Endothelial cell of umbilical vein (primary cell): ENCODE measurements around the gene PLXNC1. TPM values are rescaled to one million over a fixed set of nuclear protein-coding genes. Genes with fewer than 3 reads are reported as not detected.

Experiments used
- BruUV-seq: library from RNA; stranded (reverse); fragments of 400-500 nt; replicated peaks from 2 replicates; lab custom pipeline; 2021; lab: Mats Ljungman, UMichigan
- CTCF ChIA-PET: fragments of 300-600, 350-600 bp; sonication (Branson Sonifier 250); formaldehyde crosslinking; loops from one replicate; lab custom pipeline; 2021; ENCODE audit warnings: antibody characterized with exemption, inconsistent platforms; lab: Charles Lee
- POLR2A ChIA-PET: fragments of 300-600, 350-600 bp; sonication (Branson Sonifier 250); formaldehyde crosslinking; loops from one replicate; lab custom pipeline; 2021; ENCODE audit warnings: antibody characterized with exemption, inconsistent platforms; lab: Charles Lee
- DNase-seq: peaks from one replicate; pipeline ENCODE4 v3.0.0-alpha.2; 2011; ENCODE audit warnings: low read depth, low spot score
- FAIRE-seq: peaks from 2 replicates; lab custom pipeline; 2011; peaks lifted over from hg19 to GRCh38; lab: Jason Lieb, UNC
- H2AFZ ChIP-seq: 2 replicates; pipeline ENCODE4 v1.6.0; 2012; ENCODE audit warnings: low read depth, low read length, control low read depth, inconsistent platforms
- H3K27ac ChIP-seq: 2 replicates; pipeline ENCODE4 v1.5.1; 2011; ENCODE audit warnings: low read depth, mild to moderate bottlenecking, control low read depth, low read length, moderate library complexity; ENCODE audit not compliant: insufficient read depth
- H3K27me3 ChIP-seq, 2 experiments: 2 replicates each; pipeline versions ENCODE4 v1.6.0 to v1.6.1; 2011; ENCODE audit warnings: low read length in 2 of 2, mixed read lengths in 1 of 2; ENCODE audit not compliant: control insufficient read depth in 2 of 2, insufficient read depth in 2 of 2
- H3K36me3 ChIP-seq, 2 experiments: 2 replicates in 1 of 2; 3 replicates in 1 of 2; pipeline ENCODE4 v1.5.1; 2011; ENCODE audit warnings: low read length in 2 of 2, mild to moderate bottlenecking in 1 of 2, moderate library complexity in 1 of 2; ENCODE audit not compliant: control insufficient read depth in 2 of 2, insufficient read depth in 2 of 2; ENCODE audit errors: extremely low read depth in 1 of 2
- H3K4me1 ChIP-seq: 3 replicates; pipeline ENCODE4 v1.5.1; 2011; ENCODE audit warnings: mild to moderate bottlenecking, low read length; ENCODE audit not compliant: control insufficient read depth, insufficient read depth; ENCODE audit errors: extremely low read depth
- H3K4me2 ChIP-seq: 2 replicates; pipeline ENCODE4 v1.6.1; 2011; ENCODE audit warnings: low read length, control low read depth, mixed read lengths; ENCODE audit not compliant: insufficient read depth
- H3K4me3 ChIP-seq, 3 experiments: fragments of 200-600 bp in 1 of 3; sonication (generic), shearing (Covaris generic) in 1 of 3; replicated peaks in 1 of 3; 2 replicates each; pipeline ENCODE4 v1.5.1; 2011 to 2016; ENCODE audit warnings: control low read depth in 3 of 3, low read length in 3 of 3, mild to moderate bottlenecking in 2 of 3, inconsistent platforms in 1 of 3, low read depth in 1 of 3, moderate library complexity in 1 of 3; ENCODE audit not compliant: insufficient read depth in 1 of 3
- H3K79me2 ChIP-seq: 2 replicates; pipeline ENCODE4 v1.6.0; 2012; ENCODE audit warnings: low read length, inconsistent platforms; ENCODE audit not compliant: control insufficient read depth, insufficient read depth
- H3K9ac ChIP-seq: replicated peaks from 2 replicates; pipeline ENCODE3; 2011; ENCODE audit warnings: low read length, control low read depth; ENCODE audit not compliant: insufficient read depth; ENCODE audit errors: extremely low read depth
- H3K9me1 ChIP-seq: replicated peaks from 3 replicates; pipeline ENCODE4 v1.6.0; 2011; ENCODE audit warnings: mild to moderate bottlenecking, low read length; ENCODE audit not compliant: control insufficient read depth, insufficient read depth; ENCODE audit errors: extremely low read depth
- H3K9me3 ChIP-seq: replicated peaks from 2 replicates; pipeline ENCODE4 v1.5.1; 2012; ENCODE audit warnings: low read length, inconsistent platforms; ENCODE audit not compliant: control insufficient read depth, insufficient read depth
- H4K20me1 ChIP-seq: replicated peaks from 2 replicates; pipeline ENCODE3; 2011; ENCODE audit warnings: mild to moderate bottlenecking, low read length; ENCODE audit not compliant: control insufficient read depth, insufficient read depth; ENCODE audit errors: extremely low read depth
- CTCF ChIP-seq, 2 donors: IDR thresholded peaks; 1 replicate in 1 of 2; 2 replicates in 1 of 2; pipeline ENCODE4 v1.5.1; 2011; ENCODE audit warnings: low read length in 2 of 2, mild to moderate bottlenecking in 2 of 2, moderate library complexity in 2 of 2, control low read depth in 1 of 2, inconsistent platforms in 1 of 2, low read depth in 1 of 2; ENCODE audit not compliant: insufficient read depth in 1 of 2; ENCODE audit errors: extremely low read depth in 1 of 2
- EZH2 ChIP-seq: IDR thresholded peaks from 2 replicates; pipeline ENCODE4 v1.6.1; 2012; ENCODE audit warnings: borderline replicate concordance, low read depth, mild to moderate bottlenecking, moderate library complexity, low read length, inconsistent platforms; ENCODE audit not compliant: severe bottlenecking
- FOS ChIP-seq: IDR thresholded peaks from 2 replicates; pipeline ENCODE4 v1.6.1; 2011; ENCODE audit warnings: mild to moderate bottlenecking, low read length, moderate library complexity, borderline replicate concordance; ENCODE audit not compliant: insufficient read depth
- GATA2 ChIP-seq: IDR thresholded peaks from 2 replicates; pipeline ENCODE4 v1.7.0; 2011; ENCODE audit warnings: low read depth, mild to moderate bottlenecking, moderate library complexity, mixed read lengths, low read length; ENCODE audit not compliant: insufficient read length, insufficient read depth
- JUN ChIP-seq: IDR thresholded peaks from 2 replicates; pipeline ENCODE4 v1.6.1; 2011; ENCODE audit warnings: borderline replicate concordance, low read depth; ENCODE audit not compliant: insufficient read length, insufficient read depth
- MAX ChIP-seq: IDR thresholded peaks from 2 replicates; pipeline ENCODE4 v1.6.1; 2011; ENCODE audit not compliant: insufficient read depth, insufficient read length
- MYC ChIP-seq: IDR thresholded peaks from one replicate; pipeline ENCODE4 v1.6.1; 2011; ENCODE audit warnings: mild to moderate bottlenecking, low read depth, low read length
- POLR2A ChIP-seq: IDR thresholded peaks from 2 replicates; pipeline ENCODE4 v1.6.1; 2012; ENCODE audit warnings: low read depth, mild to moderate bottlenecking, control low read depth, low read length
- POLR2AphosphoS5 ChIP-seq: IDR thresholded peaks from 2 replicates; pipeline ENCODE4 v1.6.1; 2012; ENCODE audit warnings: low read depth, mild to moderate bottlenecking, control low read depth, low read length, moderate library complexity; ENCODE audit not compliant: insufficient read depth
- dilution Hi-C: fragments of 300-500 bp; cut with MboI; formaldehyde crosslinking; loops from one replicate; pipeline ENCODE4 v1.15.0; 2019; ENCODE audit warnings: low sequenced_read_pairs; ENCODE audit not compliant: extremely low pct_ligation_motif_present
- intact Hi-C: fragments of 100-400 bp; cut with micrococcal nuclease; formaldehyde crosslinking; loops from one replicate; pipeline ENCODE4 v1.10.0; 2022
- polyA plus RNA-seq, 4 experiments: library from polyadenylated mRNA; depleted of rRNA in 3 of 4; stranded (reverse) in 3 of 4; unstranded in 1 of 4; fragments of >200 nt; gene quantifications; 2 replicates each; pipeline versions ENCODE4 v1.2.1 to v1.2.3, GENCODE V29; 2011 to 2012; ENCODE audit warnings: missing spikeins in 1 of 4
- total RNA-seq: library from RNA; stranded (reverse); gene quantifications from 2 replicates; pipeline ENCODE4 v1.2.3, GENCODE V29; 2021

PLXNC1 gene
- total and polyA plus RNA-seq, 2 donors (not counting 3 experiments of a cell fraction or from before 2014, with no cell fraction given), result 0.04 TPM; not detected in 1

GRCh38 chr12:94121886-94122285, 26.5 kb upstream of the PLXNC1 start:
- Histone ChIP-seq H3K27me3 (peaks cover 7 to 13% of the 10 kb centered on the region in 2 experiments), H3K4me2 (no peak overlapping the region), H3K36me3 (no peaks in the 10 kb centered on the region), H3K9ac (no peak overlapping the region), H2AFZ (no peak overlapping the region), H3K9me1 (no peaks in the 10 kb centered on the region), H4K20me1 (no peaks in the 10 kb centered on the region), H3K9me3 (no peaks in the 10 kb centered on the region), H3K4me3 (no peak overlapping the region), H3K79me2 (no peaks in the 10 kb centered on the region), H3K27ac (no peak overlapping the region), H3K4me1 (no peaks in the 10 kb centered on the region)
- dilution Hi-C loops, result no loop called here
- no TSS peak for BruUV-seq
- TF ChIP-seq MYC (no peak), JUN (no peak), FOS (no peak), POLR2AphosphoS5 (no peak), EZH2 (no peak), CTCF (IDR thresholded peaks at IDR 0.05; ENCODE audit: extremely low read depth in 1 of 2, insufficient read depth in 1 of 2, low read depth in 1 of 2, low read length in 2 of 2) (no peak), POLR2A (no peak), MAX (no peak), GATA2 (no peak)
- intact Hi-C loops, result no loop called here
- POLR2A ChIA-PET, result no interaction called here
- CTCF ChIA-PET, result interaction anchor here (0.8 to 1.6 kb wide), 2 partner anchors 13 to 20 kb away, joined by 3 to 4 read pairs; no protein-coding TSS in a partner anchor
- DNase-seq, result no peak
- FAIRE-seq, result no peak
